Measurements from ENCODE around the gene C10orf67.

Gene C10orf67

DNA sequence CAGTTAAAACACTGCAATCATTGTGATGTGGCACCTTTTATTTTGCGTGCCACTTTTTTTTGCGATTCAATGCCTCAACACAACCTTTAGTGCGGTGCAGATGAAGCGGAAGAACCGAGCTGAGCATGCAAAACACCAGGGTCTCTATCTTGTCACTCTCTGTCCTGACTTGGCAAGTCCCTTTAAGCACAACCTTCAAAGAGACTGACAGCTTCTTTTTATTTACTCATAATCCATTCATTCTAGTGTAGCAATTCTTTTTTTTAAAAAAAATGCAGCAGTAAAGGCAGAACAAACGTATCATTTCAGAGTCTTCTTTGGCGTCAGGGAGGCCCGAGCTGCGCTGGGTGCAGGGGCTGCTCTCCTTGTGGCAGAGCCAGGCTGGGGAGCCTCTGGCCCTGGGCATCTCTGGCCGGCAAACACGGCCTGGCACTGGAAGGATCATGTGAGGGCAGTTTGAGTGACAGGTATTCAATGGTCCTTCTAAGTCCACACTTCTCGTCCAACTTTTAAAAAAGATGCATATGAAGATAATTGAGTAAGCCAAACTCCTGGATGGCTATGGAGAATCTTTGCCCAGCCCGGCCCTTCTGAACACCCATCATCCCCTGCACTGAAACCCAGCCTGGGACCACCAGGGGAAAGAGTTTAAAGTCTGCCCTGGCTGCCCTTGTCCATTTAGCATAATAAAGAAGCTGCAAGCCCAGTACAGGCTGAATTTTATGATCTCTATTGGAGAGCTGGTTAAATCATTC lies 148.6 kb downstream of the C10orf67 start:
- no peak for DNase-seq

DNA sequence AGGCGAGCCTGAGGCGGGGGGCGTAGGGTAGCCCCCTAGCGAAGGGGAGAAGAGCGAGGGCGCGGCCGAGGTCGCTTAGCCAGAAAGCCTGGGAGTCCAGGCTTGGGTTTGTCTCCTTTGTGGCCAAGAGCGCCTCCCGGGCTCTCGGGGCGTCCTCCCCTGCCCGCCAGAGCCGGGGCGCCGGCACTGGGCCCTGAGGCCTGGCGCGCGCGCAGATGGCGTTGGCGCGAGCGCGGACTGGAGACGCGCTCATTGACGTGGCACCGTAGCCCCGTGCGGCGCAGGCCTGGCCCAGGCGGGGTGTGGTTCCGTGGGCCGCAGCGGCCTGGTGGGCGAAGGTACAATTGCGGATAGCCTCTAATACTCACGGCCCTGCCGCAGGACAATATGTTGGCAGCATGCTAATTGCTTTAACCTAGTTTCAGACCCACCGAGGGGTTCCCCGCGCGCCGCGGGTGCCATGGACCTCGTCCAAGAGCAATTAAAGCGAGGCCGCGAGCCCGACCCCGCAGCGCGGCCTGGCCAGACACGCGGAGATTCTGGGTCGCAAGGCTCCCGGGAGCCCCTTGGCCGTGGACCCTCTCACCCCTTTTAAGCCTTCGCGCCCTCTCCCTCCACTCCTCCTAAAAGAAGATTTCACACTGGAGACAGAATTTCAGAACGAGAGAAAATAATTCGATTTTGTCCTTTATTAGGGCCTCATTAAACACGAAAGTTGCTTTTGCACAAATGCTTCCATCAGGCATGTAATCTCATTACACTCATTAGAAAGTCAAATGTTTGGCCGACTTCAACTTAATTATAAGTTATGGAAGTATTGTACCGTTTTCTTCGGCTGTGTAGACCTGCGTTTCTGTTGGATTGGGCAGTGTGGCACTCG lies 149.4 kb downstream of the C10orf67 start:
- no peak for DNase-seq

DNA sequence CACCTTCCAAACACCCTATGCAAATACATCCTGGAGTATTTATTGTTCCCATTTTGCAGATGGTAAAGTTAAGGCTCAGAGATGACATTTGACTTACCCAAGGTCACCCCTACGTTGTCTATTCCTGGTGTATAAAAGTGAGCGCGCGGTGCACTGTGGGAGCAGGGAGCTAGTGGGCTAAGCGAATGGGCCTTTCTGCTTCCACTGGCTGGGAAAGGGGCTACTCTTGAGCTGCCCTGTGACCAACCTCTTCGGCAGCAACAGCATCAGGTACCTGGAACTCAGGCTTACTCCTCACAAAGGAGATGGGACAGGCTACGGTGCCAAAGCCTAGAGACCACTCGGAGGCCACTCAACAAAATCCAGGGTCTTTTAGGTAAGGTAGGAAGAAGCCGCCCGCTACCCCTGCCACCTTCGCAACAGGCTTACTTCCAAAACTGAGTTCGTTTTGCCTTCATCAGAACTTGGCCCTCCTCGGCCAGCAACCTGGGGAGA lies 150.1 kb downstream of the C10orf67 start:
- DNase-seq: no peak

DNA sequence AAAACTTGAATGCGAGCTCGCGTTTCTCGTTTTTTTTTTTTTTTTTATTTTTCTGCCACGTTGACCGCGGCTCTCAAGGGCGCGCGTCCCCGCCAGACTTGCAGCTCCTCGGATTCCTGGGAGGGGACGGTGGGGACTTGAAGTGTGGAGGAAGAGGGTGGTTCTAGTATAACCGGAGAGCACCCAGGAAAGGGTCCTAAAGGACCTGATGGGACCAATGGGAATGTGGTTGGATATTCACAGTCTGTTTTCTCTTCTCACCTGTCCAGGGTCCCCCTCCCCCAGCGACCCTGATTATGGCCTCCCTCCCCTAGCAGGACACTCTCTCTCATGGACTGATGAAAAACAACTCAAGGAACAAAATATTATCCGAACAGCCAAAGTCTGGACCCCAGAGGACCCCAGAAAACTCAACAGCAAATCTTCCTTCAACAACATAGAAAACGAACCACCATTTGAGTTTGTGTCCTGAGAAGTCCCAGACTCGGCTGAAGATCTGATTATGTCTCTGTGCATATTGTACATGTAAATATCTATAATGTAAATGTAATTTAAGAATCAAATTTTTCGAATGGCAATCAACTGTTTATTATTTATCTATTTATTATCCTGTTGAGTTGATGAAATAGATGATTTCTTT lies 151.0 kb downstream of the C10orf67 start:
- DNase-seq: no peak

DNA sequence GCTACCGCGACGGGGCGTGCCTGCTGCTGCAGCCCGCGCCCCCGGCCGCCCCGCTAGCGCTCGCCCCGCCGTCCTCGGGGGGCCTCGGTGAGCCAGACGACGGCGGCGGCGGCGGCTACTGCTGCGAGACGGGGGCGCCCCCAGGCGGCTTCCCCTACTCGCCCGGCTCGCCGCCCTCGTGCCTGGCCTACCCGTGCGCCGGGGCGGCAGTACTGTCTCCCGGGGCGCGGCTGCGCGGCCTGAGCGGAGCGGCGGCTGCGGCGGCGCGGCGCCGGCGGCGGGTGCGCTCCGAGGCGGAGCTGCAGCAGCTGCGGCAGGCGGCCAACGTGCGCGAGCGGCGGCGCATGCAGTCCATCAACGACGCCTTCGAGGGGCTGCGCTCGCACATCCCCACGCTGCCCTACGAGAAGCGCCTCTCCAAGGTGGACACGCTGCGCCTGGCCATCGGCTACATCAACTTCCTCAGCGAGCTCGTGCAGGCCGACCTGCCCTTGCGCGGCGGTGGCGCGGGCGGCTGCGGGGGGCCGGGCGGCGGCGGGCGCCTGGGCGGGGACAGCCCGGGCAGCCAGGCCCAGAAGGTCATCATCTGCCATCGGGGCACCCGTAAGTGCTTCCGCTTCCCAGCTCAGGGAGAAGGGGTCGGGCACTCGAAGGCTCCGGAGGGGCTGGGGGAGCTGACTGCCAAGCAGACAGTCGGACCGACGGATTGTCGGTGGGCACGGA lies 151.7 kb downstream of the C10orf67 start:
- no peak for DNase-seq

DNA sequence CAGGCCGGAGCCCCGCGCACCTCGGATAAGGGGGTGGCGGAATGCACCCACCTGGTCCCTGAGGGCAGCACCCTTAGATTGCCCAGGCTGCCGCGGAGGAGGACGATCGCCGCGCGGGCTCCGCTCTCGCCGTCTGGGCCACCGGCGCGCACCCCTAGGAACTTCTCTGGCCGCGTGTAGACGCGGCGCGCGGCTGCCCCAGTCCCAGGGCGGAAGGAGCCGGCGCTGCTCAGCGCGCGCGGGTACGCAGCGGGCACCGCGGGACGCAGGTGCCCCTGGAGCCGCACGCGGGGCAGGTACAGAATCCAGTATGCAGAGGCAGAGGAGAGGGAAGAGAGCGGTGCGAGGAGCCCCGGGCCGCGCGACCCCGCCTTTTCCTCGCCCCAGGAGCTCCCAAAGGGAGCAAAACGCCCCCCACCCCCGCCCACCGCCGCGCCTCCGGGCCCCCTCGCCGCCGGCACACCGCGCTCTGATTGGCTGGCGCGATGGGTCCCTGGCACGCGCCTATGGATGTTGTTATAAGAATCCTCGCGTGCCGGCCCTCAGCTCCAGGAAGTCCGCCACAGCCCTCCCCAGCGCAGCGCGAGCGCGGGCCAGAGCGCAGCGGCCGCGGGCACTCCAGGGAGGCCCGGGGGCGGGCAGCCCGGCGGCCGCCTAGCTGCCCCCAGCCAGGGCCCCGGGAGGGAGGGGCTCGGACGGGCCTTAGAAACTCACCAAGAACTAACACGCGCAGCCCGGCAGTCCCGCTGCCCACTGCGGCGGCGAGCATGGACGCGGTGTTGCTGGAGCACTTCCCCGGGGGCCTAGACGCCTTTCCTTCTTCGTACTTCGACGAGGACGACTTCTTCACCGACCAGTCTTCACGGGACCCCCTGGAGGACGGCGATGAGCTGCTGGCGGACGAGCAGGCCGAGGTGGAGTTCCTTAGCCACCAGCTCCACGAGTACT lies 152.6 kb downstream of the C10orf67 start, which contains the start of gene PTF1A:
Gene PTF1A (plus strand): TSS at position 549 of the 948 bp plus-strand sequence. CDS start 219 bp downstream, at position 768.
- DNase-seq: no peak

DNA sequence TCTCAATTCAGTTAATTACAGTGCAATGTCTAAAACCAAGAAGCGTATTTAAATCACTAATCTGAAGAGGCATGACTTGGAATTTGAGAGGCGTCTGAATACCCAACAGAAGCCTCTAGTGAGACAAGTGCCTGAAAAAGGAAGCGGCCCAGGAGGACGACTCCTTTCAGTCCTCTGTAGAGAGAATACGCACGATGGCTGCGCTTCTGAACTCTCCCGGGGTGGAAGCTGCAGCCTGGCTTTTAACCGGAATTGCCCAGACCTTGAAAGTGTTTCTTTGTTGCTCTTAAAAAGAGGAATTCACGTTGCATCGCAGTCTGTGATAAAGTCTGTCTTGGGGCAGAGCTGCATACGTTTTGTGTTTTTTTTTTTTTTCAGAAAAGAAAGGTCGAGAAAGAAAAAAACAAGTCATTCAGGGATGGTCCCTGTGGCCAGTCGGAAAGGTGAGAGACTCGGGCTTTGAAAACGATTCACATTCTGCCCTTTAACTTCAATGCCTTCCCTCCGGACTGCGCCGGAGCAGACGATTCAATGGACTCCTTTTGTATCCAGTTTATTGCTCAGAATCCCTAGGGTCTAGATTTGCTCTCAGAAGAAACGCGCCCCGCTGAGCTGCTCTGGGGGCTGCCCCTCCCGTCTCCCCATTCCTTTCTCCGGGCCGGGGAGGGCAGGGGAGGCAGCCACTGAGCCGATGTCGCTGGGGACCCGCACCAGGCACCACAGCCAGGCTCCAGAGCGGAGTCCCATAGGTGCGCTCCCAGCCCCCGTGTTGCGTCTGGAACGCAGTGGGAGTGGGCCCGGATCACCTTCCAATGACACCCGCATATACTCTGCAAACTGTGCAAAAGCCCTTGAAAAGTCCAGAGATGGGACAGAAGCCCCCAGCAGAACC lies 153.5 kb downstream of the C10orf67 start:
- DNase-seq: no peak

DNA sequence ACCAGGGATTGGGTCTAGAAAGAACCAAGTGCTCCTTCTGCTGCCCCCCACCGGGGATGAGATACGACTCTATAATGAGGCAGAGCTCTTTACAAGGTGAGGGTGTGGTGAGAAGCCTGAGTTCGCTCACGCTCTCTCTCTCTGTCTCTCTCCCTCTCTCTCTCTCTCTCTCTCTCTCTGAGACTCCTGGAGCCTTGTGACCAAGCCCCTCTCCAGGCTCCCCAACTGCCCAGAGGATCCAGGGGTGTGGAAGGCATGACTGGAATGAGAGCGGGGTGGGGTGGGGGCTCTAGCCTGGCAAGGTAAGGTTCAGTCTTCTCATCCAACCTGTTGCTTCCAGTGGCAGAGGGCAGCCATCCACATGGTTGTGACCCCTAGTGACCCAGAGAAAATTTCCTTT lies 155.6 kb downstream of the C10orf67 start:
- DNase-seq: no peak

DNA sequence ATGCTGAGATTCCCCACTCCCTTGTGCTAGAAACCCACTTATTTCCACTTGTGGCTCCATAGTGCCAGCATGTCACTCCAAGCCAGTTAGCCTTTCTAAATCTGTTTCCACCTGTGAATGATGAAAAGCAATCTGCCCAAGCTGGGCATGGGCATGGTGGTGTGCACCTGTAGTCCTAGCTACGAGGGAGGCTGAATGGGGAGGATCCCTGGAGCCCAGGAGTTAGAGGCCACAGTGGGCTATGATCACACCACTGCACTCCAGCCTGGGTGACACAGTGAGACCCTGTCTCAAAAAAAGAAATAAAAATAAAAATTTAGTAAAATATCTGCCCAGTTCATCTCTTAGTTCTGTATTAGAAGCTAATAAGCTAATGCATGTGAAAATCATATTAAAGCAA lies 157.4 kb downstream of the C10orf67 start:
- DNase-seq: no peak

DNA sequence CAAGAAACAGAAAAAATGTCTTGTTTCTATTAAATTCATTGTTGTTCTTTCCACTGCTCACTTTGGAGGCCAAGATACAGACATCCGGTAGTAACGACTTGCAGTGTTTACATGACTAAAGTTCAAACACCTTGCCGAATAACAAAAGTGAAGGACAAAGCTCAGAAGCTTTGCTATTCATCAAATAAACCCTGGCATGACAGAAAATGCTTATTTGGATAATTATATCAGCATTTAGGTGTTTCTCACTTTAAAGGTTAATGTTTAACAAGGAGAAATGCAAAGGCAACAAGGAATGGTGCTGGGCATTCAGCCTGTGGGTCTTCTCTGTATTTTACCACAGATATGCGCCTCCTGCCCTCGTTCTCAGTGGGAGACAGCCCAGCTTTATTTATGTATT lies 157.9 kb downstream of the C10orf67 start:
- no peak for DNase-seq

DNA sequence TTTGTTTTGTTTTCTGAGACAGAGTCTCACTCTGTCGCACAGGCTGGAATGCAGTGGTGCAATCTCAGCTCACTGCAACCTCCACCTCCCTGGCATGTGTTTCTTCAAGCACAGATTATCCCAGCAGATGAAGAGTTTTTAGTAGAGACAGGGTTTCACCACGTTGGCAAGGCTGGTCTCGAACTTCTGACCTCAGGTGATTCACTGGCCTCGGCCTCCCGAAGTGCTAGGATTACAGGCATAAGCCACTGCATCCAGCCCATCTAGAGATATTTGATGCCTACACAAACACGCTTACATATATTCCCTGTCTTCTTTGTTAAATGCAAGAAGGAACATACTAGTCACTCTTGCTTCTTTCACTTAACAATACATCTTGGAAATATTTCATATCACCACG lies 158.4 kb downstream of the C10orf67 start:
- no peak for DNase-seq

DNA sequence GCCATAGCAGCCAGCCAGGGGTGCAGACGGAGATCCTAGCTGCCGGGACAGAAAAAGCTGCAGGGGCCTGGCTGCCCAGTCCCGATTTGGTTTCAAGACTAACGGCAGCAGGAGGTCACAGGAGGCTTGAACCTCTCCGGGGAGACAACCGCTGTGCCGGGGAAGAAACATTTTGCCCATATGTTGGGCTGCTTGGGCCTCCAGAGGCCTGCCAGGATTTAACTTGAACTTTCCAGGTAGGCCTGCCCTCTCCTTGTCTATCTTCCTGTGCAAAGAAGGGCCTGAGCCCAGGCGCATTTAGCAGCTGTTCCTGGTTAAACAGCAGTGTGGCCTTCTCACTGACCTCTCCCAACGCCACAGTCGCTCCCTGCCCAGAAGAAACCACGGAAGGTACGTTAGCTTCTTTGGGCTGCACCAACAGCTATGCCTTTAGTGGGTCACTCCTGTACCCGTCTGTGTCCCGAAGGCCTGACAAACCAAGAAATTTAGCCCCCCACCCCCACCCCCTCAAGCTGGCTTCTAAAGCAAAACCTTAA lies 169.6 kb downstream of the C10orf67 start:
- DNase-seq: no peak

DNA sequence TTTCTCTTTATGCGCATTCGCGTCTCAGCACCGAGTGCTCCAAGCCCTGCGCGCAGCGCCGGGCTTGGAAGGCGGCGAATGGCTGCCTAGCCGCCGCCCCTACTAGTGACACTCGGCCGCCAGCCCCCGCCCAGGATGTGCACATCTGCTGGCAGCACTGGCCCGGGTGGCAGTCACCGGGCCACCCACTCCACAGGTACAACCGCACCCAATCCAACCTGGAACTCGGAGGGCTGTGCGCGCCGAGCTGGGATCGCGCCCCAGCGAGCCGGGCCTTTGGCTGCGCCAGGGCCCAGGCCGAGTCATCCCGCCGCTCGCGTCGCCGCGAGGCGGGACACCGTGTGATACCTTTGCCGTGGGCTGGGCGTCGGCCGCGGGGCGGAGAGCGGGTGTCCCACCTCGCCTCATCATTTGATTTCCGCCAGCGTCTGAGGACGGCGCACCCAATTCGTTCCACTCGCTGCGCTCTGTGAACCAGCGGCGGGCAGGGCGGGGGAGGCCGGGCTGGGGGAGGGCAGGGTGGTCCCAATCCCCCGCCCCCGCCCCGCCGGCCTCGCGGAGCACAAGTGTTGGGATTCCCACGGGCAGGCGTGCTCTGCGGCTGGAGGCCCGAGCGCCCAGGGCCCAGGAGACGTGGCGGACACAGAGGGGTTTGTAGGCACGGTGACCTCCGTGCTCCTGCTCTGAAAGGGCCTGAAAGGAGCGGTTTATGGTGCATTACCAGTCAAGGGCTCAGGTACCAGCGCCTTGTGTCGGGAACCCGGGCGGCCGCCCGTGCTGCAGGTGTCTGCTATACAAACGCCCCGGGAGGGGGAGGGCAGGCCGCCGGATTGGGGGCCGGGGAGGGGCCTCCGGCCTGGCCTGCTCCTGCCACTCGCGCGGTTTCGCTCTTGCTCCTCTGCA lies 170.3 kb downstream of the C10orf67 start:
- DNase-seq: no peak

DNA sequence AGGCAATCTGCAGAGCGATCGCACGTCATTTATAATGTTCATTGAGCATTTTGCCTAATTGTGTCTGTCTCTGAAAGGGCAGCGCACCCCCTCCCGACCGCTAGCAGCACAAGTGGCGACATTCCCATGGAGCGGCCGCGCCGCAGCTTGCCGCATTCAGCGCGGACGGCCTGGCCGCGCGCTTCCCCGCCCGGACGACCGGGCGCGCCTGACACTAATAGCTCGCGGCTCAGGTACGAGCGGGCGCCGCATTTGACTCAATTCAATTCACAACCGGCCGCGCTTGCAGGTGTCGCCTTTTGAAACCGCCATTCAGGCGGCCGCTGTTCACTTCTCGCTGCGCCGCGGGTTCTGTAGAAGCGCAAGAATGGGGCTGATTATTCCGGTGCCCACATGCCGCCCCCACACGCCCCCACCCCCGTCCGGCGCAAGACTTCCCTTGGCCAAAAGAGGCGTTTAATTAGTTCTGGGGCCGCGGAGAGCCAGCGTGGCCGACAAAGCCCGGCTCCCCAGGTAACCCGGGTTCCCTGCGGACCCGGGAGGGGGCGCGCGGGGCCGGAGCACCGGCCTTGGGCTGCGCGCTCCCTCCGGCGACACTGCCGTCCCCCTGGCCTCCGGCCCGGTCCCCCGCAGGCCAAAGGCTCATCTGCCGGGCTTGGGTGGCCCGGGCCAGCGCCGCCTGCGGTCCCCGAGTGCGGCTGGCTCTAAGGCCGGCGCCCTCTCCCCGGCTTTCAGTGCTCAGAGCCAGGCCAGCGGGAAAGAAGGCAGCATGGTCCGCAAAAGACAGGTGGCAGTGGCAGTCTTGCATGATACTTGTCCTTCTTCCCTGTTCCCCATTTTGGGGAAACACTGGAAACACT lies 171.2 kb downstream of the C10orf67 start:
- no peak for DNase-seq

DNA sequence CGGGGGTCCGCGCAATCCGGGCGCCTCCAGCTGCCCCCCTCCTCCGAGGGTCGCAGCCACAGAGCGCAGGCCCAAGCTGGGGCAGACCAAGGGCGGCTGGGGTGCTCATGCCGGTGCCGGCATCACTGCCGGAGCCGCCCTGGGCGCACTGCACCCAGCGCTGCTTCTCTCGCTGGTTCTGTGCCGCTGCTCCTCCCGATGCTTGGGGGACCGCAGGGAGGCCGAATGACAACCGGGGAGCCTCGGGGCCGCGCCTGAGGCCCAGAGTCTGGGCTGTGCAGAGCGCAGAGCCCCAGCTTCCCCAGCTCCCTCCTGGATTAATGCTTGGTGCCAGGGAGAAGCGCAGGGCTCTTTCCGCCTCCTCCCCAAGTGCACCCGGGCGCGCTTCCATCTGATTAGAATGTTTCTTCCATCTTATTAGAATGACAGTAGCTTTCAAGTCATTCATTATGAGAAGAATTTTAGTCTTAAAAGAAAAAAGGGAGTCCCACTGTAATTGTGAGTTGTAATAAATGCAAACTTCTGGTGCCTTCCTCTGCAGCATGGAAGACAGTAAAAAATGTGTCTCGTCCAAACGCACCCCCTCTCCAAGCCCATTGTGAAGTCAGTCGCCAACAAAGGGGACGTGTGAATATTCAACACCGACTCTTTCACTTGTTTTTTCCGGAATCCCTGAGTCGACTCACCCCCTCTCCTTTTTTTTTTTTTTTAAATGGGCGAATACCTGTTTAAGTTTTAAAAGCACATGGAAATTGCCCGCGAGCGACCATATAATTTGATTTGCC lies 172.0 kb downstream of the C10orf67 start:
- no peak for DNase-seq

DNA sequence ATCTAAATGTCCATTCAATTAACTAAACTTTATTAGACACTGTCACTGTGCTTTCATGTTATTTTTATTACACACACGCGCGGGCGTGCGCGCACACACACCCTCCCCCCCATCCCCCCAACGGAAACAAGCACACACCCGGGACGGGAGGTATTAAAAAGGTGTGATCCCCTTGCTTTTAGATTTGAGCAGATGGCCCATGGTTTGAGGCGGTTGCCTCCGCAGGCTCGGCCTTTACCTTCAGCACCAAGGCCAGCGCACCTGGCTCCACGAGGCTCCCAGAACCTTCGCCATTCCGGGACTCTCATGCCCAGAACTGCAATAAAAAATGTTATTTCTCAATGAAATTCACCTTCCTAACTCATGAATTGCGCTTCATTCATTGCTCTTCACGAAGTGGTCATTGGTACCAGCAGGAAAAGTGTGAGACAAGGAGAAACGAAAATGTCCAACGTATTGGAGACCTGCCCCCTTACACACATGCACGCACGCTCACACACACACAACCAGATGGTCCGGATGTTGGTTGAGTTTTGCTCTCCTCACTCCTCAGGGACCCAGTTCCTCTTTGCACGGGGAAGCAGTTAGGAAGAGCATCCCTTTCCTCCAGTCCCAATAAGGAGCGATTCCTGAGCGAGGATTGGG lies 173.2 kb downstream of the C10orf67 start:
- DNase-seq: no peak

DNA sequence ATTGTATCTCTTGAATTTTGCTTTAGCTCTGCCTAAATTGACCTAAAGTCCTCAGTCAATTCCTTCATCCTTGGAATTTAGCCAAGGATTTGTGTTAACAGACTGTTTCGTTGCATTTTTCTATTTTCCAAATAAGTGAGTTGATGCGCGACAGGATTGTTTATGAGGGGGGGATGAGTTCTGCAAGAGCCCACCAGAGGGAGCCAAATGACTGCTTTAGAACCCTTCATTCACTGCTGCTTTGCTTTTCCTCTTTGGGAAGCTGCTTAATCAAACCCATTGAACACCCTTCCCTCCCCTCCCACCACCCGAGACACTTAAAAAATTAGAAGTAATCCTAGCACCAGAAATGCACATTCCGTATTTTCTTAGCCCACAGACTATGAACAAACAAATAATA lies 186.2 kb downstream of the C10orf67 start:
- DNase-seq: peak; percentile 56
